ENCODE results near the gene NAE1.

- no peak for TF ChIP-seq POLR2AphosphoS5 (IDR thresholded peaks at IDR 0.05; ENCODE audit: low read depth, low read length)
- TF ChIP-seq CTCF (IDR thresholded peaks at IDR 0.05), result no peak
- no peak for TF ChIP-seq REST (IDR thresholded peaks at IDR 0.05; ENCODE audit: insufficient read depth in 1 of 2, low read depth in 2 of 2, low read length in 1 of 2)
Measured at GRCh38 chr16:66849021-66849420, 18.2 kb upstream of the NAE1 start.
